ENCODE data around the gene BRAF. TPM values are rescaled to one million over a fixed set of nuclear protein-coding genes. Genes with fewer than 3 reads are reported as not detected.

BRAF gene
- total RNA-seq, 1 donor from 2014 or later, result 25.0 TPM

DNA sequence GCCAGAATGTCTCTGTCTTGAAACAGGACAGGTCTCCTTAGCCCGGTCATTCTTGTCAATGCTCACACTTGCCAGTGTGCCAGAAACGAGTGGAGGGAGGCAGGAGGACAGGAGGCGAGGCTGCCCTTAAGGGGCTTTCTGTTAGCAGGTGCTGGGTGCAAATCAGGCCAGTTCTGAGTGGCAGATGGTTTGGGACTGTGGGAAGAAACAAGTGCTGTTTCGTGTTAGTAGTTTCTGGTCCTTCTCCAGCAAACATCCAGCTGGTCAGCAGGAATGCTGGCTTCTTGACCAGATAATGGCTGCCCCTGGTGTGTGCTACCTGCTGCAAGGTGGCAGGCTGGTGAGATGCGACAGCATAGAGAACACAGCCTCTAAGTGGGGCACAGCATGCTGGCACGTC, 236.4 kb downstream of the BRAF start:
- intact Hi-C loops (cut with micrococcal nuclease), result no loop called here

GRCh38 chr7:140686921-140687320, 237.8 kb downstream of the BRAF start:
- intact Hi-C loops (cut with micrococcal nuclease), result no loop called here

DNA sequence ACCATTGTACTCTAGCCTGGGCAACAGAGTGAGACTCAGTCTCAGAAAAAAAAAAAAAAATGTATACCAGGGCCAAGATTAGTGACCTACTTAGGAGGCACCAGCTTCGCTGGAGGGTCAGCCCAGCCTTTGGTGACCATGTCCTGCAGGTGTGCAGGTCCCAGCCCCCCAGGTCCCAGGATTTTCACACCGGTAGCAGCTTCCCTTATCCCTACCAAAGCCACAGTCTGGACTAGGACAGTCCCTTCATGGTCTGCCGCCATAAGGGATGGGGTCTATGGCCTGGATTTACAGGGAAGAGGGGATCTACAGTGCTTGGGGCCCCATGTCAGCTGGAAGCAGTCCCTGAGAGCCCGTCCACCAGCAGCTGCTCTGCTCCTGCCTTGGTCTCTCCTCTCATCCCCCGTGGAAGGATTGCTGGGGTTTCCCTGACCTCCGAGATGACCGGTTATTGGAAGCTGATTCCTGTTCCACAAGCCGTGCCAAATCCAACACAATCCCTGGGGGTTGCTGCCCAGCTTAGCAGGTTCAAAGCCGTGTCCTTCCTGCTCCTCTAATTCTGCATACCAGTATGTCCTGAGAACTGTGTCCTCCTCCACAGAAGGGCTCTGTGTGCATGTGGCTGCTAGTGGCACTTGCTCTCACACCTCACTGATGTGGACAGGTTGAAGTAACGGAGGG, 239.2 kb downstream of the BRAF start:
- intact Hi-C loops (cut with micrococcal nuclease), result no loop called here

- intact Hi-C loops (cut with micrococcal nuclease), result no loop called here
Observed at GRCh38 chr7:140684066-140684950, 240.4 kb downstream of the BRAF start.

GRCh38 chr7:140683657-140684056, 241.1 kb downstream of the BRAF start:
- intact Hi-C loops (cut with micrococcal nuclease), result no loop called here

DNA sequence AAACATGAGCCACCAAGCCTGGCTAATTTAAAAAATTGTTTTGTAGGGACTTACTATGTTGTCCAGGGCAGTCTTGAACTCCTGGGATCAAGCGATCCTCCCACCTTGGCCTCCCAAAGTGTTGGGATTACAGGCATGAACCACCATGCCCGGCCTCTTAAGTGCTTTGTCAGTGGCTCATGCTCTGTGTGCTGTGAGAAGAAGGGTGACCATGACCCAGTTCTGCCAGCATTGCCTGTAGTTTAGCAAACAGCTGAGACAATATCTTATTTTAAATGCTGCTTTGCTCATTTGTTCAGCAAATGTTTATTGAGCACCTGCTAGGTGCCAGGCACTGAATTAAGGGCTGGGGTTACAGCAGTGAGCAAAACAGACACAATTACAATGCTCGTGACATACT, 243.0 kb downstream of the BRAF start:
- intact Hi-C loops (cut with micrococcal nuclease), result no loop called here

- intact Hi-C loops (cut with micrococcal nuclease), result no loop called here
Observed at GRCh38 chr7:140680886-140681285, 243.8 kb downstream of the BRAF start.

GRCh38 chr7:140679186-140679585, 245.5 kb downstream of the BRAF start:
- intact Hi-C loops (cut with micrococcal nuclease), result loop anchor here (10.0 kb wide), 1 partner anchor 876 kb away; the partner anchor contains the start of gene AGK

DNA sequence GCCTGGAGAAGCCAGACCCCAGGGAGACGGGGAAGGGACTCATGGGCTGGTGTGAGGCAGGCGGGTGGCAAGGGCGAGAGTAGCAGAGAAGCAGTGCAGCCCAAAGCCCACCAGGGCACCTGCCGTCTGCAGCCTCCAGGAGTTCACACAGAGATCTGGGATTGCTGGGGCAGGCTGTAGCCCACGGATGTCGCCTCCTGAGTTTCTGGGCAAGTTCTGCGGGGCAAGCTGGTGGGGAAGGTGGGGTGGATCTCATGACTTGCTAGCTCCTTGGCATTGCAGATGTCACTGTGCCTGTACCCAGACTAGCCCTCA, 246.0 kb downstream of the BRAF start:
- intact Hi-C loops (cut with micrococcal nuclease), result loop anchor here (10.0 kb wide), 1 partner anchor 876 kb away; the partner anchor contains the start of gene AGK

DNA sequence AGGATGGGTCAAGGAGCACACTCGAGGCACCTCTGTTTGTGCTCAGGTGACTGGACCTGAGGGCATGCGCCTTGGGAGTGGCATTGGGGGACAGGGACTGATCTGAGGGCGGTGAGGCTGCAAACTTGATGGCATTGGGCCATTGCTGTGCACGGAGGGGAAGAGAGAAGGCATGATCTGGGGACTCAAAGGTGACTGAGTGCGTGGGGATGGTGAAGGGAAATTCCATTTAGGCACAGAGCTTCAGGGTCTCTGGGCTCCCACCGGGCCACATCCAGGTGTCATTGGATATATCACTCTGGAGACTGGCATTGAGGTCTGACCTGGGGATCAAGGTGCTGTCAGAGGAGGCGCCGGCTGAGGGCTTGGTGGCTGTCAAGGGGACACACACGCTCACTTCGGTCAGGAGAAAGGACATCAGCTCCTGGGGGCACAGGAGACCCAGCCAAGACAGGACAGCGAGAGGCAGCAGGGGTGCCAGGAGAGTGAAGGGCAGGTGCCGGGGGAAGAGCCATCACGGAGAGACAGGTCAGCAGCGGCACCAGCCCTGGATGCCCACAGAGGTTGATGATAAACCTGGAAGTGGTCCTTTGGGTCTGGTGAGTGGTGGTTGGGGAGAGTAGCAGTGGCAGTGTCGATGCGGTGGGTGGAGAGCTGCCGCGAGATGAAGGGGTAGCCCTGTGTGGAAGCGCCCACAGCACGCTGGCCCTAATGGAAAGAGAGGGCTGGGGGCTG, 246.5 kb downstream of the BRAF start:
- intact Hi-C loops (cut with micrococcal nuclease), result loop anchor here (10.0 kb wide), 1 partner anchor 877 kb away; the partner anchor contains the start of gene AGK

- intact Hi-C loops (cut with micrococcal nuclease), result loop anchor here (10.0 kb wide), 1 partner anchor 877 kb away; the partner anchor contains the start of gene AGK
Observed at GRCh38 chr7:140677496-140677895, 247.2 kb downstream of the BRAF start.

GRCh38 chr7:140676956-140677355, 247.8 kb downstream of the BRAF start:
- intact Hi-C loops (cut with micrococcal nuclease), result loop anchor here (10.0 kb wide), 1 partner anchor 878 kb away; the partner anchor contains the start of gene AGK

- intact Hi-C loops (cut with micrococcal nuclease), result loop anchor here (10.0 kb wide), 1 partner anchor 878 kb away; the partner anchor contains the start of gene AGK
Observed at GRCh38 chr7:140676306-140676705, 248.4 kb downstream of the BRAF start.

DNA sequence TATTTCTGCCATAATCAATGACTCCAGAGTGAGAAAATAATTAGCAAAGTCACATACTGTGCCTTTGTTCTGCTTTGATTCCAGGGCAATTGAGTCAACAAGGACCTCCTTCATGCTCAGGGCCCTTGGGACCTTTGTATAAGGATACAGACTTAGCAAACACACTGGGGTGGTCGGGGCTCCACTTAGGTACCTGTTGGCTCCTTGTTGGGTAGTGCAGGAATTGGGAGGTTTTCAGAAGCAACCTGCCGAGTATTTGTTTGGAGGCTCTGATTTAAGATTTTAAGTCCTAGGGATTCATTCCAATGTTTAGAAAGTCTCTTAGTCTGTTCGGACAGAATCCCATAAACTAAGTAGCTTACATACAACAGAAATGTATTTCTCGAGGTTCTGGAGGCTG, 249.0 kb downstream of the BRAF start:
- intact Hi-C loops (cut with micrococcal nuclease), result loop anchor here (10.0 kb wide), 1 partner anchor 879 kb away; the partner anchor contains the start of gene AGK

GRCh38 chr7:140674899-140675701, 249.6 kb downstream of the BRAF start:
- intact Hi-C loops (cut with micrococcal nuclease), result loop anchor here (10.0 kb wide), 1 partner anchor 880 kb away; the partner anchor contains the start of gene AGK

- intact Hi-C loops (cut with micrococcal nuclease), result loop anchor here (10.0 kb wide), 1 partner anchor 880 kb away; the partner anchor contains the start of gene AGK
Observed at GRCh38 chr7:140674356-140674800, 250.4 kb downstream of the BRAF start.

DNA sequence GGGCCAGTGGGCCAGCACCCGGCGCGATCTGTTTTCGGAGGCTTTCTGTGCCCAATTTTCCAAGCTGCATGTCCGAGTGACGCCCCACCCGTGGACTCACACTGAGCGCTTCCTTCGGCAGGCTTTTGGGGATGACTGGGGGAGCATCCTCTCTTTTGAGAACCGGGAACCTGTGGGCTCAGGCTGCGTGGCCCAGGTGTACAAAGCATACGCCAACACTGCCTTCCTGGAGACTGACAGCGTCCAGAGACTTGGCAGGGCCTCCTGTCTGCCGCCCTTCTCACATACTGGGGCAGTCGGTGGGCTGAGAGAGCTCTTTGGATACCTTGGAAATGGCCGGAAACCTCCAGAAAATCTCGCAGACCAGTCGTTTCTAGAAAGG, 251.0 kb downstream of the BRAF start:
- intact Hi-C loops (cut with micrococcal nuclease), result loop anchor here (1.0 to 10.0 kb wide), 4 partner anchors 23 to 881 kb away; partner anchors contain the start of genes AGK, MKRN1, MRPS33 and NDUFB2

- intact Hi-C loops (cut with micrococcal nuclease), result loop anchor here (1.0 to 10.0 kb wide), 4 partner anchors 23 to 882 kb away; partner anchors contain the start of genes AGK, MKRN1, MRPS33 and NDUFB2
Observed at GRCh38 chr7:140673063-140673773, 251.5 kb downstream of the BRAF start.

DNA sequence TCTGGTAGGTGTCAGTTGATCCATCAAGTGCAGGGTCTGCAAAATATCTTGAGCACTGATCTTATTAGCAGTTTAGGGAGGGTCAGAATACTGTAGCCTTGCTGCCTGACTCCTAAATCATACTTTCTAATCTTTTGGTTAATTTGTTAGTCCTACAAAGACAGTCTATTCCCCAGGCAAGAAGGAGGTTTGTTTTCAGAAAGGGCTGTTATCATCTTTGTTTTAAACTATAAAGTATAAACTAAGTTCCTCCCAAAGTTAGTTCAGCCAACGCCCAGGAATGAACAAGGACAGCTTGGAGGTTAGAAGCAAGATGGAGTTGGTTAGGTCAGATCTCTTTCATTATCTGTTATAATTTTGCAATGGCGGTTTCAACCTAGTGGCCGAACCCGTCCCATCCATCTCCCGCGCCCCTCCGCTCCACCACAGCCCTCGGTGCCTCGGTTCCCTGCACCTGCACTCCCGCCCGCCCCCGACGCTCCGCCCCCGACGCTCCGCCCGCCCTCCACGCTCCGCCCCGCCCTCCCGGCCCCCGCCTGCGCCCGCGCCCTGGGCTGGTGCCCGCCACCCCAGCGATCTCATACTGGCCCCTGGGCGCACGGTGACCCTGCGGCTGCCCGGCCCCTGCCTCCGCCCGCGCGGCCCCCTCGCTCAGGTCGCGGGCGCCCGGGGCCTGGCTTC, 252.2 kb downstream of the BRAF start, which contains the start of gene ADCK2:
TSS of gene ADCK2 (plus strand) at position 564 of the 681 bp plus-strand sequence. CDS start 386 bp downstream, outside the sequence.
- intact Hi-C loops (cut with micrococcal nuclease), result loop anchor here (1.0 to 10.0 kb wide), 4 partner anchors 24 to 882 kb away; partner anchors contain the start of genes AGK, MKRN1, MRPS33 and NDUFB2

All from T-helper 2 cell treated with Interferon-gamma antibody and Interleukin-4, amounts not matched to agents 100 ng/mL and 5 ng/mL, for 36 hours (primary cell).